ENCODE data around the gene GHRH.

GHRH gene

GRCh38 chr20:37290158-37290810 is 28.7 kb upstream of the GHRH start:
- no peak for DNase-seq (ENCODE audit: low spot score)

GRCh38 chr20:37288091-37288490 is 26.5 kb upstream of the GHRH start:
- DNase-seq (ENCODE audit: low spot score), result no peak

GRCh38 chr20:37285664-37286374 is 24.2 kb upstream of the GHRH start:
- no peak for DNase-seq (ENCODE audit: low spot score)

- no peak for DNase-seq (ENCODE audit: low spot score)
Observed at GRCh38 chr20:37284691-37285161, 23.1 kb upstream of the GHRH start.

GRCh38 chr20:37283530-37284195 is 22.0 kb upstream of the GHRH start:
- DNase-seq (ENCODE audit: low spot score), result no peak

GRCh38 chr20:37282556-37282955 is 20.9 kb upstream of the GHRH start:
- DNase-seq (ENCODE audit: low spot score), result peak; percentile 87

DNA sequence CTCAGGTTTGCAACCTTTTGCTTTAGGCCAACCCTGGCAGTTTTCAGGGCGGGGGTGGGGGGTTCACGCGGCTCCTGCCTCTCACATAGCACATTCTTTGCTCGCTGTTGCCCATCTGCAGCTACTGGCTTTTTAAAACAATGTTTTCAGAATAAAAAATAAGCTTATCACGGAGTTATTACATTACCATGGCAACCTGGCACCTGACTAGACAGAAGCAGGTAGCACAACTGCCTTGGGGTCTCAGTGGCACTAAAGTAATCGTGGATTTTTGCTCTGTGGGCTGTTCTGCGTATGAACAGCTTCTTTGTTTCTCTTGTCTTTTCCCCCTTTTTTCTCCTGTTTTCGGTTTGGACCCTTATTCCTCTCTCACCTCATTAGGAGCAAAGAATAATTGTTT is 18.8 kb upstream of the GHRH start:
- no peak for DNase-seq (ENCODE audit: low spot score)

- no peak for DNase-seq (ENCODE audit: low spot score)
Observed at GRCh38 chr20:37279820-37280219, 18.2 kb upstream of the GHRH start.

DNA sequence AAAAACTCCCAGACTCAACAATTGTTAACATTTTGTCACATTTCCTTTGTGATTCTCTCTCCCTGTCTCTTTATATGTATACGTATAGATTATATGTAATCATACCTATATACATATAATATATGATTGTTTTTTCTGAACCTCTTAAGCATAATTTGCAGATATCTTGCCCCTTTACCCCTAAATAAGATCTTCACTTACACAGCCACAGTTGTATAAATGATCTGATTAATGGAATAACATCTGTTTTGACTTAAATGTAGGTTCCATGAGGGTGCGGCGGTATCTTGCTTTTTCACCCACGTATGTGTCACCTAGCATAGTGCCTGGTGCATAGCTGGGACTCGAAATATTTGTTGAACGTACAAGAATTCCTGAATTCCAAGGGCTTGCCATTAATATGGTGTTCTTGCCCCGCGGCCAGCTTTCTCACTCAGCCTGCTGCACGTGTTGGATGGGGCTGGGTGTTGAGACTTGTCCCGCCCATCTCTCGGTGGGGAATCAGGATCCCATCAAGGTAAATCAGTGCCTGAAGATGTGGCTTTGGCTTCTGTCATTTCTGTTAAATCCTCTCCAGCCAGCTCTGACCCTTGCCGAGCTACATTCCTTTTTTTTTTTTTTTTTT is 17.5 kb upstream of the GHRH start:
- no peak for DNase-seq (ENCODE audit: low spot score)

DNA sequence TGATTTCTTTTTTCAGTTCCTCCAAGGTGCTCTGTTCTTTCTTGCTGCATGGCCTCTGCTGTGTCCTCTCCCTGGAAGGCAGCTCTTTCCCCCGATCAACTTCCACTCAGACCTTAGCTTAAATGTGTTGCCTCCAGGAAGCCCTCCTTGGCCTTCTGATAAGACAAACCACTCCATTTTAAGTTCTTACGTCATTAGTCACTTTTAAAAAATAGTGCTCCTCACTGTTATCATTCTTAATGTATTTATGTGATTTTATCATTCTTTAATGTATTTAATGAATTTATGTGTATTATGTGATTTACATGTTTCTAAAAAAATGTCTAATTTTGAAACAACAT is 15.6 kb upstream of the GHRH start:
- DNase-seq (ENCODE audit: low spot score), result no peak

- peak; percentile 70 for DNase-seq (ENCODE audit: low spot score)
Observed at GRCh38 chr20:37276494-37277252, 15.1 kb upstream of the GHRH start.

DNA sequence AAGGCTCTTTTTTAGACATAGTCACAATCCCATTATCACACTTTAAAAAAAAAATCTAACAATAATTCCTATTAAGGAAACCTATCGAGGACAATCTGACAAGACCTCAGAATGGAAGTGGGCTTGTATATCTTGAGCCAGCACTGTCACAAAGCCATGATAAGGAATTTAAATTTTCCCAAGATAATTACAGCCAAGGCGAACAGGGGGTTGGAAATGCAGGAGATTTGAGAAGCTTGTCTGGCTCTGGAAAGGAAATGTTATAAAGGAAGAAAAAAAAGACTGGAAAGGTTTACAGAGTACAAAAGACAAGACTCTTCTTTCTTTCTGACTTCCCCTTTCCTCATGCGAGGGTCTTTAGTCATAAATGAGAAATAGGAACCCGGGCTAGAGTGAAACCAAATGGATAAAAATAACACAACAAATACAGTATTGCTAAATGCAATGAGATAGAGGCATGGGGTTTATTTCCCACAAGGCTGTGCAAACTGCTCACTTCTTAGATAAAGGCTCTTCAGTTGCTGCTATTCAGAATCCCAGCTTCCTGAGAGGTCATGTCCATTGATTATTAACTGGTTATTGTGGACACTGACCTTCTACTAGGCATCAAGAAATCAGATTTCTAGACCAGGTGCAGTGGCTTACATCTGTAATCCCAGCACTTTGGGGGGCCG is 13.4 kb upstream of the GHRH start:
- no peak for DNase-seq (ENCODE audit: low spot score)

DNA sequence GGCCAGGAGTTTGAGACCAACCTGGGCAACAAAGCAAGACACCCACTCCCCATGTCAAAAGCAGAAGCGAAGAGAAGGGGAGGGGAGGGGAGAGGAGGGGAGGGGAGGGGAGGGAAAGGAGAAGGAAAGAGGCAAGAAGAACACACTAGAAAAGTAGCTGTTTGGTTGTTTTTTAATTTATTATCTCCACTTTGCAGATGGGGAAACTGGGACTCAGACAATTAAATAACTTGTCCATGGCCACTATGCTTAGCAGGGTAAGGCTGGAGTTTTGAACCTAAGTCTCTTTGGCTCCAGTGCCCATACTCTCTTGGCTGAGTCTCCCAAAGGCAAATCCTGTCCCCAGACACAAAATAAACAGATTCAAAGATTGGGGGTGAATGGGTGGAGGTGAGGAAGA is 12.4 kb upstream of the GHRH start:
- no peak for DNase-seq (ENCODE audit: low spot score)

DNA sequence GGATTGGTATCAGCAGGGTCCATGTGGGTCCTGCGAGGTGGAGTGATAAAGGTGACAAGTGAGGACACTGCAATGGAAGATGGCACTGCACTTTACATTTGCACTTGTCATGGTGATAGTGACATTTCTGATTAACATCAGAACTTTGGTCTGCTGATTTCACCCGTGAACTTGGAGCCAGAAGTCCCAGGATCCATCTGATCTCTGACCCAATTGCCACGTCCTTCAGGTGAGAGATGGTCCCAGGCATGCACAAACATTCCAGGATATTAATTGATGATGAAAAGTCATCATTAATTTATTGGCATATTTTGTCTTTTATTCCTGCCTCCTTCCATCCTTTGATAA is 9.8 kb upstream of the GHRH start:
- no peak for DNase-seq (ENCODE audit: low spot score)

GRCh38 chr20:37270576-37271420 is 9.2 kb upstream of the GHRH start:
- no peak for DNase-seq (ENCODE audit: low spot score)

DNA sequence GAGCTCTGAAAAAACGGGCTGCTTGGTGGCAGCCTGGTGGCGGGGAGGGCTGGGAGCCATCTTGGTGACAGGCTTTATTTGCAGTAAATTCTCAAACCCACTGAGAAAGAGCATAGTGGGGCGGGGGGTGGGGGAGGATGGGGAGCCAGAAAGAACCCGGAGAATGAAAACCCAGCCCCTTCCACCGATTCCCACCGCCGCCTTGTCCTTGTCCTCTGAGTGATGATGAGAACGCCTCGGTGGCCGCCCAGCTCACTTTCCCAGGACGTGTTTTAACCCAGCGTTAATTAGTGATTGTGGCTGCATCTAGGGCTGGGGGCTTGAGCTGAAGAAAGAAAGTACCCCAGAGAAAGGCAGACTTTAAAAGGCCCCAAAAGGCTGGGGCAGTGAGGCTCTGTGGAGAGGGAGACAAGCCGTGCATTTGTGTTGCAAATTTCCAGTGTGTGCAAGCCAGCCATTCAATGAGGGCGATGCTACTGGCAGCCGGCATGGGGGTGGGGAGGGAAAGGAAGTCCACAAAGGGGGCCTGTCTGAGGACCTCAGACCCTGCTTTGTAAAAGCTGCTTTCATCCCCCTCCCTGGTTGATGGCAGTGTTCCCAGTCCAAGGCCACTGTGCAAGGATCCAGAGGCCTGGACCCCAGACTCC is 6.2 kb upstream of the GHRH start:
- no peak for DNase-seq (ENCODE audit: low spot score)

DNA sequence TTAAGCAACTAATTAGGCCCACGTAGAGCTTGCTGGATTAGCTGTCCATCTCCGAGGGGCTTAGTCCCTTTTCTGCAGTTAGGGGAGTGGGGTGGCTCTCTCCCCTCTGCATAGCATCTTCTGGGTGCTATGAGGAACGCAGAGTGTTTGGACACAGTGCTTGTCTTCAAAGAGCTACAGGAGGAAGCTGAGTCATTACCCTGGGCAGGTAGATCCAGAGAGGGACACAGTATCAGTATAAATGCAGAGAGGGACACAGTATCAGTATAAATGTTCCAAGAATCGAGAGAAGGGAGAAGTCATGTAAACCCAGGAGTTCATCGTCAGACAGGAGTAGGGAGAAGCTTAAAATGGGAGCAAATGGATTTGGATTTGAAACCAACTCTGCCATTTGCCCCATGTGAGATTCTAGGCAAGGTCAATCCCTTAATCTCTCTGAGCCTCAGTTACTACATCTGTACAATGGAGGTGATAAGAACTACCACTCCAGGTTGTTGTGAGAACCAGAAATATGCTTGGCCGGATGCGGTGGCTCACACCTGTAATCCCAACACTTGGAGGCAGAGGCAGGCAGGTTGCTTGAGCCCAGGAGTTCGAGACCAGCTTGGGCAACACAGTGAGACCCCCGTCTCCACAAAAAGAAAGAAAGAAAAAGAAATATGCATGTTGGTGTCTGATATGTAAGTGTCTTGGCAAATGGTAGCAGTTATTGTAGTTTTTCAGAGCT is 5.5 kb upstream of the GHRH start:
- DNase-seq (ENCODE audit: low spot score), result no peak

- DNase-seq (ENCODE audit: low spot score), result no peak
Observed at GRCh38 chr20:37265152-37265551, 3.5 kb upstream of the GHRH start.

GRCh38 chr20:37263686-37264085 is 2.1 kb upstream of the GHRH start:
- no peak for DNase-seq (ENCODE audit: low spot score)

DNA sequence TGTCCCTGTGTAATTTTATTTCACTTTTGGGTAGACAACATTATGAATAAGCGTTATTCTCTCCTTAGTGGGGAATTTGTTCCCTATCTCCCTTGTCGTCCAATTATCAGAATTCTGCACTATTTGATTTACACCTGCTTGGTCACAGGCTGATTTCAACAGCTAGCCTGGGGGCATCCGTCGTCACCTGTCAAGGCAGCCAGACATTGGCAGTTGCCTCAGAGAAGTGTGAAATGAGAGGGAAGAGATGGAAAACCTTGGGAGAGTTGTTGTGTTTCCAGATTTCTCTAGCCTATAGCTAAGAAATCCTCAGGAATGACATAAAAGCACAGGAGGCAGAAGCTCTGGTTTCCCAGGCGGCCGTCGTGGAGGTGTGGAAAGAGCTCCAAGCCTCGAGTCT is 891 bp upstream of the GHRH start:
- no peak for DNase-seq (ENCODE audit: low spot score)
